GM12864 (cell line): Measurements from ENCODE around the gene SPARC.
"Not testable (repeated sequence)": the region's sequence is repeated elsewhere in the genome, so short reads cannot be mapped to it uniquely, and the experiment has no call there.

Experiments
- DNase-seq: peaks from one replicate; pipeline ENCODE4 v3.0.0-alpha.2; 2011; ENCODE audit warnings: low read depth
- H3K4me3 ChIP-seq: 2 replicates; pipeline ENCODE4 v1.5.1; 2011; ENCODE audit warnings: mild to moderate bottlenecking, low read depth, low read length, control low read depth
- CTCF ChIP-seq: IDR thresholded peaks from 2 replicates; pipeline ENCODE4 v1.5.1; 2011; ENCODE audit warnings: low read depth, mild to moderate bottlenecking, moderate library complexity, low read length, control low read depth, inconsistent platforms; ENCODE audit errors: missing control alignments

Gene SPARC

GRCh38 chr5:151686674-151687407 lies at the start of gene SPARC:
TSS of gene SPARC (minus strand) at chr5:151686915. CDS start at chr5:151676188, 10,727 bp downstream.
- no peak for TF ChIP-seq CTCF
- DNase-seq: no peak
- peak within 1 kb of the TSS; percentile 51 for H3K4me3 ChIP-seq

- TF ChIP-seq CTCF: no peak
- H3K4me3 ChIP-seq: no peak overlapping the region
- no peak for DNase-seq
Observed at GRCh38 chr5:151735646-151736045, 48.9 kb upstream of the SPARC start.

- no peak for TF ChIP-seq CTCF
- DNase-seq: no peak
- no peak overlapping the region for H3K4me3 ChIP-seq
Observed at GRCh38 chr5:151734064-151734408, 47.3 kb upstream of the SPARC start.

GRCh38 chr5:151733358-151734063 lies 46.8 kb upstream of the SPARC start:
- no peak for DNase-seq
- TF ChIP-seq CTCF: no peak
- no peak overlapping the region for H3K4me3 ChIP-seq

DNA sequence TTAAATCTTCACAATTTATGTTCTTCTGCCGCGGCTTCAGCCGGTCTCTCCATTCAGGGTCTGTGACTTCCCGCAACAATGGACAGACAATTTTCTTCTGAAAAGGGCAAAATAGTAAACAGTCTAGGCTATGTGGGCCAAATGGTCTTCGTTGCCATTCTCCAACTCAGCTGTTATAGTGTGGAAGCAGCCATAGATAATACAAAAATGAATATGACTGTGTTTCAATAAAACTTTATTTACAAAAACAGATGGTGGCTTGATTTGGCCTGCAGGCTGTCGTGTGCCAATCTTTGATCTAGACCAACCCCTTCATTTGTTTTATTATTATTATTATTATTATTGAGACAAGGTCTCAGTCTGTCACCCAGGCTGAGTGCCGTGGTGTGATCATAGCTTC lies 43.7 kb upstream of the SPARC start:
- no peak for DNase-seq
- TF ChIP-seq CTCF: no peak
- no peak overlapping the region for H3K4me3 ChIP-seq

- DNase-seq, H3K4me3 ChIP-seq: not testable (repeated sequence)
Observed at GRCh38 chr5:151729597-151729996, 42.9 kb upstream of the SPARC start.

GRCh38 chr5:151724360-151724759 lies 37.6 kb upstream of the SPARC start:
- DNase-seq: no peak
- H3K4me3 ChIP-seq: no peak overlapping the region
- no peak for TF ChIP-seq CTCF
